GM18520 (cell line): Measurements from ENCODE around the gene SIRT7.

ENCODE experiments used
- ATAC-seq: cut with Tn5 transposase; IDR thresholded peaks from one replicate; pipeline ENCODE4 v1.9.1; 2021; ENCODE audit not compliant: unreplicated experiment

The SIRT7 gene, protein sequence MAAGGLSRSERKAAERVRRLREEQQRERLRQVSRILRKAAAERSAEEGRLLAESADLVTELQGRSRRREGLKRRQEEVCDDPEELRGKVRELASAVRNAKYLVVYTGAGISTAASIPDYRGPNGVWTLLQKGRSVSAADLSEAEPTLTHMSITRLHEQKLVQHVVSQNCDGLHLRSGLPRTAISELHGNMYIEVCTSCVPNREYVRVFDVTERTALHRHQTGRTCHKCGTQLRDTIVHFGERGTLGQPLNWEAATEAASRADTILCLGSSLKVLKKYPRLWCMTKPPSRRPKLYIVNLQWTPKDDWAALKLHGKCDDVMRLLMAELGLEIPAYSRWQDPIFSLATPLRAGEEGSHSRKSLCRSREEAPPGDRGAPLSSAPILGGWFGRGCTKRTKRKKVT

GRCh38 chr17:81917565-81918332 lies at the start of gene SIRT7:
Gene SIRT7, minus strand, starts transcription at chr17:81918176. Its CDS starts 45 bp downstream, at chr17:81918131.
- ATAC-seq, result peak; percentile 55

- no peak for ATAC-seq
These were observed 49.2 kb upstream of the SIRT7 start for GRCh38 chr17:81967244-81967532.

- no peak for ATAC-seq
These were observed 48.6 kb upstream of the SIRT7 start for GRCh38 chr17:81966343-81967243.

- no peak for ATAC-seq
These were observed 46.3 kb upstream of the SIRT7 start for GRCh38 chr17:81964081-81964849.

DNA sequence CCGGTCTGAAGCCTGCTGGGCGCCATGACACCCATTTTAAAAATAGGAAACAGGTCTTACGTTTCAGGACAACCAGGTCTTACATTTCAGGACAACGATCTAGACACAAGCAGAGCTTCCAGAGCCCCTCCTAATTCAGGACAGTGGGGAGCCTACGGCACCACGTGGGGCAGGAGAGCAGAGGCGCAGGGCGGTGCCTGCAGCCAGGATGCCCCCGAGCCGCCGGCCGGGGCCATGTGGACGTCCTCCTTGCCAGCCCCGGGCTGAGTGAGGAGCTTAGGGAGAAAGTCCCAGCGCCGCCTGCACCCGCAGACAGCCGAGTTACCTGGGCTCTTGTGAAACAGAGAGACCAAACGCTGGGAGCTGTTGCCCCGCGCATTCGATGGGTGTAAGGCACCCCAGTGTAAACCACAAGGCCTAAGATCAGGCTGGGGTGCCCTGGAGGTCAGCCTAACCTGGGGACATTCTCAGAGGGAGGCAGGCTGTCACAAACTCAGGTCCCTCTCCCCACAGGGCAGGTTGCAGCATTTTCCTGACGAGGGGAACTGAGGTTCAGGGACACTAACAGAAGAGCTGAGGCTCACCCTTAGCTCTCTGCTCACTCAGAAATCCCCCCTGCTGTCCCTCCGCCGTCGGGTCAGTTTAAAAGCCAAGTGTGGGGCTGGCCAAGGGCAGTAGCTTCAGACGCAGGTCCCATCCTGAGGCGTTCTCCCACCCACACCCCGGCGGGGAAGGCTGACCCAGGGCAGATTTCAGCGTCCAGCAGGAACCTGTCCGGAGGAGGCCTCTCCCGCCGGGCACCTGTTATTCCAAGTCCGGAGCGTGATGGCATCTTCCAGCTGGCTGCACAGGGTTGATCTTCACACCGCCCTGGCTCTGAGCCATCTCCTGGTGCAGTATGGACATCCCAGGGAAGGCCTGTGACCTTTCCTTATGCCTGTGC lies 44.8 kb upstream of the SIRT7 start:
- ATAC-seq, result no peak

GRCh38 chr17:81961521-81962498 lies 43.8 kb upstream of the SIRT7 start:
- ATAC-seq, result no peak

DNA sequence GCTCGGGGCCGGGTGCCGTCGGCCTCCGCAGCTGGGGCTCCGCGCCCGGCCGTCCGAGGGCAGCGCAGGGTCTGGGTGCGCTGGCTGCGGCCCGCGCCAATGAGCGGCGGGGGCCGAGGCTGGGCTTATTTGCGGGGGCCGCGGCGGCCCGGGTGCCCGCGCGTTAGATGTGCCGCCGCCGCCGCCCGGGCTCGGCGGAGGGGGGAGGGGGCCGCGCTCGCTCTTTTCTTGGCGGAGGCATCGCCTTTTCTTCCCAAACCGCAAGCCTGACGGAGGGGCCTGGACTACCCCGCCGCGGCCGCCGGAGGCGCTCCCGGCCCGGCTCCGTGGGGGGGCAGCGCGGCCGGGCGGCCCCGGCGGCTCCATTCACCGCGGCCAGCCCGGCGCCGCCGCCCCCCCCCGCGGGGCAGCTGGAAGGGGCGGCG lies 43.1 kb upstream of the SIRT7 start, which contains the start of gene NOTUM:
NOTUM (minus strand) TSS at position 101 of the 425 bp plus-strand sequence. CDS start 278 bp downstream, outside the sequence.
- ATAC-seq, result no peak

DNA sequence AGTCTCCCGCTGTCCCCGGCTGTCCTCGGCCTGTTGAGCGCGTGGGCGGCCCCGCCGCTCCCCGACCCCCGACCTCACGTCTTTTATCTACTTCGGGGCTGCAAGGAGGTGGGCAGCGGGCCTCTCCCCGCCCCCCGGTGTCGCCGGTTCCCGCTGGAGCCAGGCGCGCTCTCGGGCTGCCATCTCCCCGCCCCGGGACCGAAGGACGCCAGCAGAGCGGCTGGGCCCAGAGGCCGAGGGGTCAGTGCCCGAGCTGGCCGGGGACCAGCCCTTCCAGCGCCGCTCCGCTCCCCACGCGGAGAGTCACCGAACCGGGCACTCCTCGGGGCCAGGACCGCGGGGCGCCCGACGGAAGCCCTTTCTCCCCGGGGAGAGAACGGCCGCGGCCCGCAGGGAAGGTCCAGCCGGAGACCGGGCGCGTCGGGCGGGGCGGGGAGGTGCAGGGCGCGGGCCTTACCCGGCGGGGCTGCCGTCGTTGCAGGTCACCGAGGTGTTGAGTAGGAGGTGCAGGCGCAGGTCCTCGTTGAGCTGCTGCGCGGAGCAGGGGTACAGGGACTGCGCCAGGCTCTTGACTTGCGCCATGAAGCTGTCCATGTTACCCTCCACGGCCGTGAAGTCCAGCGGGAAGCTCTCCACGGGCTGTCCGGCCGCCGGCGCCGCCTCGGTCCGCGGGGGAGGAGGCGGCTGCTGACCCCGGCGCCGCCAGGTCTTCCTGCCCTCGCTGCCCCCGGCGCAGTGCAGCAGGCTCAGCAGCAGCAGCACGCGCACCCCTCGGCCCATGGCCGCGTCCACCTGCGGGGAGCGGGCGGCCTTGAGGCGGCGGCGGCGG lies 42.4 kb upstream of the SIRT7 start:
- ATAC-seq, result no peak

- no peak for ATAC-seq
These were observed 41.6 kb upstream of the SIRT7 start for GRCh38 chr17:81959362-81960129.

GRCh38 chr17:81958633-81959342 lies 40.8 kb upstream of the SIRT7 start:
- no peak for ATAC-seq

- no peak for ATAC-seq
These were observed 39.9 kb upstream of the SIRT7 start for GRCh38 chr17:81957691-81958432.

DNA sequence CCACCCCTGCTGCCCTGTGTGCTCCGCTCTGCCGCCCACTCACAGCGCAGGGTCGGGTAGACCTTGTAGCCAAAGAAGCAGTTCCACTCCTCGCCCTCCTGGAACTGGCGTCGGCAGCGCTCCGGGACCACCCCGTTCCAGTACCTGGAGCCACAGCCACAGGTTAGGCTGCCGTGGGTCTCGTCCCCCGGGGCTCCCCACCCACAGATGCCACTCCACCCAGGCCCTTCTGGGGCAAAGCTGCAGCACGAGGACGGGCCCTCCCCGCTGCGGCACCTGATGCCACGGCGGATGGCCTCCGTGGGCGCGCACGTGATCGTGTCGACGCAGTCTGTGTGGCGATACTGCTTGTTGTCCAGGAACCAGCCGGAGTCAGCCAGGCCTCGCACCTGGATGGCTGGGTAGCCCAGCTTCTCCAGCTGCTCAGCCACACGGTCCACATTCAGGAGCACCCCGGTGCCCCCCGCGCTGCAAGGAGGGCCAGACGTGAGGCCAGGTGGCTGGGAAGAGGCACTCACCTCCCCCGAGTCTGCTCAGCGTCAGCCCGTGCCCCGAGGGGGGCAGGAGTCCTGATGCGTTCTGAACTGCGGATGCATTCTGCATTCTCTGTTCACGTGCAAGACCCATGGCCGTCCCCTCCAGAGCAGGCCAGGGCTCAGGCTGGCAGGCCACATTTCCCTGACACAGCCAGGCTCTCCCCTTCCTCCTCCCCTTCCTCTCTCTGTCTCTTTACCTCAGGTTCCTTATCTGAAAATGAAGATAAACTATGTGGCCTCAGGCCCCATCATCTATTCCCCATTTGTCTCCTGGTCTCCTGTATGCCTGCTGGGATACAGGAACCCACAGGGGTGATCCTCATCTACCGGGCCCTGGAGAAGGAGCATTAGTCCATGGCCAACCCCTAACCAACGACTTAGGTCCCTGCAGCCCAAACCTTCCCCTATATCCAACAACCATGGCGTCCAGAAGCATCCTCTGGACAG lies 38.9 kb upstream of the SIRT7 start:
- no peak for ATAC-seq

DNA sequence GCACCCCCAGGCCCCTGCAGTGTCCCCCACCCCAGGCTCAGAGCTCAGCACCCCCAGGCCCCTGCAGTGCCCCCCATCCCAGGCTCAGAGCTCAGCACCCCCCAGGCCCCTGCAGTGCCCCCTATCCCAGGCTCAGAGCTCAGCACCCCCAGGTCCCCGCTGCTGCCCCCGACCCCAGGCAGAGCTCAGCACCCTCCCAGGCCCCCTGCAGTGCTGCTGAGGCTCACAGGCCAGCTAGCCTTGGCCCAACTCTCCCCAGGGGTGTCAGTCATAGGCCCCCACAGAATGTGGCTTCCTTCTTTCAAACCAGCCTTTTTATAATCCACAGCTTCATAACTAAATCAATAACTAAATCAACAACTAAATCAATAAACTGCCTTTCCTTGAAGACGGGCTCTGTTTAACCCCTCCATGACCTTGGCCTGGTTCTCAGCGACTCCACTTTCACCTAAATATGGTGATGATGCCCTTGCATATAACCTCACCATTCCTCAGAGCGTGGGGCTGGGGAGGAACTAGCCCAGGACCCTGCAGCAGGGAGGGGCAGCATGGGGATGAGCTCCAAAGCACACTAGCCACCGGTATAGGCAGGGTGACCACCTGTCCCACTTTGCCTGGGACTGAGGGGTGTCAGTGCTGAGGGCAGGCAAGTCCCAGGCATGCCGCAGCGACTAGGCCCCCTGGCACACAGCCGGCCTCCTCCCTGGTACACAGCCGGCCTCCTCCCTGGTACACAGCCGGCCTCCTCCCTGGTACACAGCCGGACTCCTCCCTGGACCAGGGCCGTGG lies 38.0 kb upstream of the SIRT7 start:
- ATAC-seq, result no peak
